Activated CD4-positive, alpha-beta T cell treated with anti-CD3 and anti-CD28 coated beads, Interleukin-2, Interleukin-4, amounts not matched to agents 100 ng/mL and 50 ng/mL, durations not matched to agents 16 hours and 8 hours (primary cell): ENCODE results near the gene EZR.

ENCODE experiments used
- DNase-seq: peaks from one replicate; pipeline ENCODE4 v3.0.0-alpha.2; 2020; ENCODE audit warnings: low spot score

EZR gene

GRCh38 chr6:158775832-158776231, 43.3 kb downstream of the EZR start:
- no peak for DNase-seq

DNA sequence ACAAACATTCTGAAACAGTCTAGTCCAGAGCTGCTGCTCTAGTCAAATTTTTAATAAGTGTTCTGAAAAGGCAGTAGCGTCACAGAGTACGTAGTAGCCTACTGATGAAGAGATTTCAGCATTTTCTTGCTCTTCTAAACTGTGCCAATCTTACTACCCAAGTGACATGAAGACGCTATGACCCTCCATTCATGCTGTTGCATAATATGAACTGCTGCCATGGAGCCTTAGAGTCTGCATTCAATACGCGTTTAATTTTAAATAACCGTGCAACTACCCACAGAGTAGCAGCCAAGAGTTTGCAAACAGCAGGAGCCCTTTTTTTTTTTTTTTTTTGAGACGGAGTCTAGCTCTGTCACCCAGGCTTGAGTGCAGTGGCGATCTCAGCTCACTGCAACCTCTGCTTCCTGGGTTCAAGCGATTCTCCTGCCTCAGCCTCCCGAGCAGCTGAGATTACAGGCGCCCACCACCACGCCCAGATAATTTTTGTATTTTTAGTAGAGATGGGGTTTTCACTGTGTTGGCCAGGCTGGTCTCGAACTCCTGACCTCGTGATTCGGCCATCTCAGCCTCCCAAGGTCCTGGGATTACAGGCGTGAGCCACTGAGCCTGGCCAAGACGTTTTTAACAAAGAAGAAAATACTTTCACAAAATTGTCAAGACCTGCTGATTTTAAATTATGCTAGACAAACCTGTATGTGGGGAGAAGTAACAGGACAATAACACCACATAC, 44.3 kb downstream of the EZR start:
- no peak for DNase-seq

DNA sequence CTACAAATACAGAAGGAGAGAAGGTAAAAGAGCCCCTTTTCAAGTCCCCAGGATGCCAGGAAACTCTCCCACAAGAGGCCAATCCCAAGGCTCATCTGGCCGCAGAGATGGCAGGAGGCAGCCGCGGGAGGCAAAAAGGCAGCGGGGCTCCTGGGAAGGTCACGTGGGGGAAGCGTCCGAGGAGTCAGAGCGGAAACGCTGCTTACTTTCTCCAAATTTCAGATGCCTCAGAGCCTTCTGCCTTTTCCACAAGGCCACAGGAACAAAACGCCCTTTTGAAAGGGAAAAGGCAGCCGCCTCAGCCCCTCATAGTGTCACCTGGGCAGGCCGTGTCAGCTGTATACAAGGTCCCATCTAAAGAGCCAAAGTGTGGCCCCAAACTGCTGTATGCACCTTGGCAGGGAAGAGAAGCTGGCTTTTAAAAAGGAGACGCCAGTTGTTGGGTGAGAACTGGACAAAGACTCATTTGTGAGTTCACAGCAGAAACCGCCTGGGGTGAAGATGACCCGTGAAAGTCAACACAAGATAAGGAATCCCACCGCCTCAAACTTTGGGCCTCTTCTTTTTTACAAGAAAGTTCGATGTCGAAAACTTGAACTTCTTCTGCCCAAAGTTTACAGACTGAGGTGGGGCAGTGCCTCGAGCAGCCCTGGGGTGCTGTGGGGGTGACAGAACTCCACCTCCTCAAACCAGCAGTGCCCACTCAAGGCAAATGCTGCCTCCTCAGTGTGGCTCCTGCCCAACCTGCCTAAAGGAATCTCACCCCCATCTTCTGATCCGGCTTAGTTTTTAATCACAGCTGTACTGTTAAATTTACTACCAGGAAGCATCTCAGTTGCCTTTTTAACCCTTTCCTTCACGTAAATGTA, 45.4 kb downstream of the EZR start:
- DNase-seq, result no peak

DNA sequence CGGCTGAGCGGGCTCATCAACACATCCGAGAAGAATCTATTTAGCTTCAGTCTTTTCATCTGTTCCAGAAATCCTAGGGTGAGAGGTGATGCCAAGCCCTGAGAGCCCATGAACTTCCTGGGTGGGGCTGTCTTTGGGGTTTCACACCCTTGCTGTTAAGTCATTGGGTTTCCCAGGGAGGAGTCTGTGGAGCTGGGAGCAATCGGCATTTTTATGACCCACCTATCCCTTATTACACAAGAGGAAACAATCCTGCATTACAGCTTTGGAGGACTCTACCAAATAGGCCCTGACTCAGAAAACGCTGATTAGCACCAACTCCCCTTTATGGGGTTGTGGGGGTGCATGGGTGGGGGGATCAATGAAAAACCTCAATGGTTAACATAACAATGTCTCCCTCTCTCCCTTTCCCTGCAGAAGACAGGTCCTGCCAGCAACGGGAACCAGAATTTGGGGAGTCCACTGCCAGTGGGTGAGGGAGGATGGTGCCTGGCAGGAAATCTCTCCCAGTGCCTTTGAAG, 46.3 kb downstream of the EZR start:
- DNase-seq, result no peak

GRCh38 chr6:158772172-158772571, 47.0 kb downstream of the EZR start:
- DNase-seq, result no peak

DNA sequence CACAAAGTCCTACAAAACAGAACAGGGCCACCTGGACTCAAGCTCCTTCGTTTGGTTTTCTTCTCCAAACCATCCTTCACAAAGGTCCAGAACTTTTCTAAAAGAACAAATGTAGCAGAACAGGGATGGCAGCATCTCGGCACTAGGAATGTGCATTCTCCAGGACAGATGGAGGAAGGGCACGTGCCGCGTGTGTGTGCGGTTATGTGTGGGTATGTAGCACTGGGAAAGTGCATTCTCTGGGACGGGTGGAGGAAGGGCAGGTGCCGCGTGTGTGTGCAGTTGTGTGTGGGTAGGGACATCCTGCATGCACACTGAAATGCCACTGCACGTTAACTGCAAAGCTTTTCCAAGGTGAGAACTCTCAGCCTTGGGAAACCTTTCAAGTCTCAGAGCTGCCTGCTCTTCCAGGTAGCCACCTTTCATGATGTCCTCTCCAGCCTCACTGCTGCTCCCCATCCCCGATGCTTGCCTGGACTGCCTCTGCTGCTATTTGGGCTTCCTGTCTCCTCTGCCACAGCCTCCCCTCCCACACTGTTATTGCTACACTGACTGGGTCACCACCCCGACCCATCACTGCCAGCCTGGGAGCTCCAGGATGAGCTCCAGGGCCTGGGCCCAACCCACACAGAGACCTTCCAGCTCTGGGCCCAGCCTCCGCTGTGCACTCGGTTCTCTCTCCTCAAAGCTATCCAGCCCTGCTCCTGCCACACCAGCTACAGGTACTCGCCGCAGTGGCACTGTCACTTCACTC, 47.6 kb downstream of the EZR start:
- DNase-seq, result no peak

GRCh38 chr6:158770533-158771330, 48.4 kb downstream of the EZR start:
- DNase-seq, result no peak

GRCh38 chr6:158769771-158770432, 49.3 kb downstream of the EZR start:
- no peak for DNase-seq

GRCh38 chr6:158769234-158769770, 49.9 kb downstream of the EZR start:
- no peak for DNase-seq

GRCh38 chr6:158768436-158768835, 50.7 kb downstream of the EZR start:
- DNase-seq, result no peak

GRCh38 chr6:158767709-158768108, 51.5 kb downstream of the EZR start:
- no peak for DNase-seq

- no peak for DNase-seq
These were observed 52.3 kb downstream of the EZR start for GRCh38 chr6:158766621-158767455.

GRCh38 chr6:158765499-158766068, 53.6 kb downstream of the EZR start:
- no peak for DNase-seq

GRCh38 chr6:158764926-158765325, 54.2 kb downstream of the EZR start:
- DNase-seq, result no peak

DNA sequence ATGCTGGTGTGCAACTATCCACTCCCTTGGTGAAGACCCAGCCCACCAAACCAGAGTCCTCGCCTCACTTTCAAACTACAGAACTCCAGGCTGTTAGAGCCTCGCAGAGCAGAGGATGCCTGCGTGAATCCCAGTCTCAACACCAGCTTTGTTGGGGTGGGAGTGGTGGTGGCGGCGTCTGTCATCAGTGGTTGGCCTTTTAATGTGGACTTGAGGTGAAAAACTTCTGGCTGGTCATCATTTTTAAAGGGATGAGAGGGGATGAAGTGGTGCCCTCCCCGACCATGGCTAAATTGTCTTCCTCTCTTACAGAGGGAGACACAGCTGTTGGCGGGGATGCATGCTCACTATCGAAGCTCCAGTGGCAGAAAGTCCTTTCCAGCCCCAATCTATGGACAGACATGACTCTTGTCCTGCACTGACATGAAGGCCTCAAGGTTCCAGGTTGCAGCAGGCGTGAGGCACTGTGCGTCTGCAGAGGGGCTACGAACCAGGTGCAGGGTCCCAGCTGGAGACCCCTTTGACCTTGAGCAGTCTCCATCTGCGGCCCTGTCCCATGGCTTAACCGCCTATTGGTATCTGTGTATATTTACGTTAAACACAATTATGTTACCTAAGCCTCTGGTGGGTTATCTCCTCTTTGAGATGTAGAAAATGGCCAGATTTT, 54.9 kb downstream of the EZR start:
- no peak for DNase-seq

DNA sequence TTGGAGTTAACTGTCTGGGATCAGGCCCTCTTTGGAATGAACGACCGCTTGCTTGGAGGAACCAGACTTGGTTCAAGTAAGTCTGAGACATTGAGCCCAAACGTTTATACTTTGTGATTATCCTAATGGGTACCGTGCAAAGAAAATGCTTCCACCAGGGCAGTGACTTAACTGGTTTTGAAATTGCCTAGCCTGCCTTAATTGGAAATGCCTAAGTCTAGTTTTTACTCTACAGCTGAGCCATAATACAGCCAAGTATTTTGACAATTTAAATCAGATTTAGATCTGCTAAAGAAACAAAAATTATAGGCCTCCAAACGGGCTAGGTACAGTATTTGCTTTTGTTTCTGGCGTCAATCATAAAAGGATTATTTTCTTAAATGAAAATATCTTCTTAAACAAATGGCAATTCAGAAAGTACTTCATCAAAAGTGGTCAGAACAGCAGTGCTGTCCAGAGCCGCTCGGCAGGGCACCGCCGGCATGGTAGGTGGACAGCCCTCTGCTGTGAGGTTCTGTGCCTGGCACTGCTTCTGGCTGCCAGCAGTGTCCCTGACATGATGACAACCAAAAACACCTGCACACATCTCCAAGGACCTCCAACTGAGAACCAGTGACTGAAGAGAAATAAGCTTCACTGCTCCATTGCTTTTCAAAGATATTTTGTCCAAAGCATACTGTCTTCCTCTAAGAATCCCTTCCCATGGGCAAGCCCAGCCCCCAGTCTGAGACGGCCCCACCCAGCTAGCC, 55.6 kb downstream of the EZR start:
- DNase-seq, result no peak

GRCh38 chr6:158762787-158763433, 56.3 kb downstream of the EZR start:
- DNase-seq, result no peak

- no peak for DNase-seq
These were observed 57.4 kb downstream of the EZR start for GRCh38 chr6:158761746-158762145.
